ENCODE data around the gene TMEM163.

TMEM163 gene

GRCh38 chr2:134457765-134458472 is 260.9 kb downstream of the TMEM163 start:
- ATAC-seq: no peak
- H3K27me3 Mint-ChIP-seq: no peaks in the 10 kb centered on the region
- no peak overlapping the region for H3K27ac Mint-ChIP-seq
- no peak overlapping the region for H3K4me3 Mint-ChIP-seq
- DNase-seq: no peak
- no peaks in the 10 kb centered on the region for H3K9me3 Mint-ChIP-seq
- H3K4me1 Mint-ChIP-seq: peaks cover 5% of the 10 kb centered on the region

GRCh38 chr2:134457353-134457752 is 261.4 kb downstream of the TMEM163 start:
- no peak overlapping the region for H3K27ac Mint-ChIP-seq
- no peak for ATAC-seq
- no peaks in the 10 kb centered on the region for H3K27me3 Mint-ChIP-seq
- no peak overlapping the region for H3K4me3 Mint-ChIP-seq
- no peak for DNase-seq
- peaks cover 5% of the 10 kb centered on the region for H3K4me1 Mint-ChIP-seq
- no peaks in the 10 kb centered on the region for H3K9me3 Mint-ChIP-seq

- H3K27ac Mint-ChIP-seq: no peak overlapping the region
Observed at GRCh38 chr2:134455426-134455825, 263.4 kb downstream of the TMEM163 start.

GRCh38 chr2:134454931-134455330 is 263.9 kb downstream of the TMEM163 start:
- no peaks in the 10 kb centered on the region for H3K27me3 Mint-ChIP-seq
- H3K4me1 Mint-ChIP-seq: peaks cover 5% of the 10 kb centered on the region
- H3K9me3 Mint-ChIP-seq: no peaks in the 10 kb centered on the region
- ATAC-seq (no peak), DNase-seq (no peak)
- H3K27ac Mint-ChIP-seq: no peak overlapping the region
- no peak overlapping the region for H3K4me3 Mint-ChIP-seq

More at GRCh38 chr2:134455426-134455825, 263.4 kb downstream of the TMEM163 start:
- no peaks in the 10 kb centered on the region for H3K9me3 Mint-ChIP-seq
- H3K27me3 Mint-ChIP-seq: no peaks in the 10 kb centered on the region
- DNase-seq (no peak), ATAC-seq (no peak)
- no peak overlapping the region for H3K4me3 Mint-ChIP-seq
- H3K4me1 Mint-ChIP-seq: peaks cover 5% of the 10 kb centered on the region

GRCh38 chr2:134454426-134454825 is 264.4 kb downstream of the TMEM163 start:
- peaks cover 5% of the 10 kb centered on the region for H3K4me1 Mint-ChIP-seq
- H3K27ac Mint-ChIP-seq: no peak overlapping the region
- no peaks in the 10 kb centered on the region for H3K27me3 Mint-ChIP-seq
- no peaks in the 10 kb centered on the region for H3K9me3 Mint-ChIP-seq
- DNase-seq: no peak
- ATAC-seq: no peak
- H3K4me3 Mint-ChIP-seq: no peak overlapping the region

GRCh38 chr2:134453973-134454372 is 264.8 kb downstream of the TMEM163 start:
- Mint-ChIP-seq H3K27ac (no peak overlapping the region), H3K4me3 (no peak overlapping the region), H3K9me3 (no peaks in the 10 kb centered on the region), H3K4me1 (peaks cover 5% of the 10 kb centered on the region), H3K27me3 (no peaks in the 10 kb centered on the region)
- DNase-seq: no peak
- ATAC-seq: no peak

GRCh38 chr2:134453476-134453875 is 265.3 kb downstream of the TMEM163 start:
- Mint-ChIP-seq H3K4me1 (peaks cover 5% of the 10 kb centered on the region), H3K9me3 (no peaks in the 10 kb centered on the region), H3K27ac (no peak overlapping the region), H3K27me3 (no peaks in the 10 kb centered on the region), H3K4me3 (no peak overlapping the region)
- ATAC-seq (no peak), DNase-seq (no peak)

- peak overlapping the region in 1 of 2 donors; percentile 76 for H3K27ac Mint-ChIP-seq
- DNase-seq: no peak
- H3K9me3 Mint-ChIP-seq: no peaks in the 10 kb centered on the region
- no peak for ATAC-seq
- peaks cover 5% of the 10 kb centered on the region for H3K4me1 Mint-ChIP-seq
- no peak overlapping the region for H3K4me3 Mint-ChIP-seq
- no peaks in the 10 kb centered on the region for H3K27me3 Mint-ChIP-seq
Observed at GRCh38 chr2:134452042-134452733, 266.6 kb downstream of the TMEM163 start.

GRCh38 chr2:134451347-134451630 is 267.5 kb downstream of the TMEM163 start:
- peaks cover 5% of the 10 kb centered on the region for H3K4me1 Mint-ChIP-seq
- ATAC-seq (no peak), DNase-seq (no peak)
- no peaks in the 10 kb centered on the region for H3K9me3 Mint-ChIP-seq
- no peaks in the 10 kb centered on the region for H3K27me3 Mint-ChIP-seq
- H3K27ac Mint-ChIP-seq: no peak overlapping the region
- no peak overlapping the region for H3K4me3 Mint-ChIP-seq

- Mint-ChIP-seq H3K4me1 (peaks cover 5% of the 10 kb centered on the region), H3K4me3 (no peak overlapping the region), H3K9me3 (no peaks in the 10 kb centered on the region), H3K27me3 (no peaks in the 10 kb centered on the region), H3K27ac (no peak overlapping the region)
- DNase-seq (no peak), ATAC-seq (no peak)
Observed at GRCh38 chr2:134449751-134450513, 268.9 kb downstream of the TMEM163 start.

GRCh38 chr2:134449157-134449556 is 269.6 kb downstream of the TMEM163 start:
- DNase-seq: no peak
- Mint-ChIP-seq H3K27ac (peak overlapping the region in 1 of 2 donors; percentile 79), H3K27me3 (no peaks in the 10 kb centered on the region), H3K4me3 (no peak overlapping the region), H3K4me1 (peaks cover 5% of the 10 kb centered on the region), H3K9me3 (no peaks in the 10 kb centered on the region)
- no peak for ATAC-seq

- DNase-seq (no peak), ATAC-seq (no peak)
- Mint-ChIP-seq H3K4me1 (peaks cover 5% of the 10 kb centered on the region), H3K9me3 (no peaks in the 10 kb centered on the region), H3K4me3 (no peak overlapping the region), H3K27ac (peak overlapping the region in 1 of 2 donors; percentile 79), H3K27me3 (no peaks in the 10 kb centered on the region)
Observed at GRCh38 chr2:134448650-134449049, 270.1 kb downstream of the TMEM163 start.

- DNase-seq (no peak), ATAC-seq (no peak)
- Mint-ChIP-seq H3K27me3 (no peaks in the 10 kb centered on the region), H3K4me3 (no peak overlapping the region), H3K9me3 (no peaks in the 10 kb centered on the region), H3K4me1 (peaks cover 5% of the 10 kb centered on the region), H3K27ac (no peak overlapping the region)
Observed at GRCh38 chr2:134447669-134448068, 271.1 kb downstream of the TMEM163 start.

GRCh38 chr2:134446383-134447017 is 272.3 kb downstream of the TMEM163 start:
- peak overlapping the region; percentile 20 to 48 for H3K27ac Mint-ChIP-seq
- H3K9me3 Mint-ChIP-seq: no peaks in the 10 kb centered on the region
- DNase-seq (no peak), ATAC-seq (no peak)
- no peaks in the 10 kb centered on the region for H3K27me3 Mint-ChIP-seq
- no peaks in the 10 kb centered on the region for H3K4me1 Mint-ChIP-seq
- no peak overlapping the region for H3K4me3 Mint-ChIP-seq

GRCh38 chr2:134445985-134446382 is 272.8 kb downstream of the TMEM163 start:
- H3K4me3 Mint-ChIP-seq: no peak overlapping the region
- H3K27me3 Mint-ChIP-seq: no peaks in the 10 kb centered on the region
- no peak for ATAC-seq
- peak overlapping the region in 1 of 2 donors; percentile 48 for H3K27ac Mint-ChIP-seq
- no peaks in the 10 kb centered on the region for H3K9me3 Mint-ChIP-seq
- H3K4me1 Mint-ChIP-seq: no peaks in the 10 kb centered on the region
- DNase-seq: no peak

- peak overlapping the region in 1 of 2 donors; percentile 42 for H3K27ac Mint-ChIP-seq
- DNase-seq: no peak
- no peak overlapping the region for H3K4me3 Mint-ChIP-seq
- H3K4me1 Mint-ChIP-seq: no peaks in the 10 kb centered on the region
- no peaks in the 10 kb centered on the region for H3K27me3 Mint-ChIP-seq
- no peaks in the 10 kb centered on the region for H3K9me3 Mint-ChIP-seq
- ATAC-seq: no peak
Observed at GRCh38 chr2:134445116-134445515, 273.7 kb downstream of the TMEM163 start.

Data from stimulated activated naive CD8-positive, alpha-beta T cell treated with anti-CD3 and anti-CD28 coated beads, Interleukin-15, amount 100 ng/mL, for 72 hours (primary cell).